Neuronal stem cell (in vitro differentiated cells): ENCODE data around the gene C1orf35.

Experiments
- DNase-seq: peaks from one replicate; pipeline ENCODE4 v3.0.0-alpha.2; 2013; ENCODE audit warnings: low spot score
- H2AFZ ChIP-seq: one replicate; pipeline ENCODE4 v1.6.1; 2013; ENCODE audit warnings: mild to moderate bottlenecking, low read length, inconsistent platforms
- H2AK5ac ChIP-seq: 2 replicates; pipeline ENCODE4 v1.6.1; 2013; ENCODE audit warnings: low read depth, mild to moderate bottlenecking, inconsistent platforms, low read length, moderate library complexity, mixed read lengths
- H2BK120ac ChIP-seq: 2 replicates; pipeline ENCODE4 v1.6.1; 2013; ENCODE audit warnings: low read depth, mild to moderate bottlenecking, inconsistent platforms, low read length, moderate library complexity, mixed read lengths
- H2BK12ac ChIP-seq: one replicate; pipeline ENCODE4 v1.6.1; 2013; ENCODE audit warnings: low read length, inconsistent platforms
- H2BK15ac ChIP-seq: 2 replicates; pipeline ENCODE4 v1.6.1; 2013; ENCODE audit warnings: mild to moderate bottlenecking, low read length, inconsistent platforms, mixed read lengths
- H2BK5ac ChIP-seq: one replicate; pipeline ENCODE4 v1.6.1; 2013; ENCODE audit warnings: inconsistent platforms, mild to moderate bottlenecking, low read length, moderate library complexity
- H3K14ac ChIP-seq: one replicate; pipeline ENCODE4 v1.6.1; 2013; ENCODE audit warnings: low read length, inconsistent platforms
- H3K18ac ChIP-seq: 2 replicates; pipeline ENCODE4 v1.6.1; 2013; ENCODE audit warnings: low read length, inconsistent platforms
- H3K23ac ChIP-seq: 2 replicates; pipeline ENCODE4 v1.6.1; 2013; ENCODE audit warnings: low read depth, mild to moderate bottlenecking, mixed read lengths, low read length, inconsistent platforms; ENCODE audit not compliant: poor library complexity
- H3K27ac ChIP-seq: replicated peaks from 3 replicates; pipeline ENCODE4 v1.5.1; 2013; ENCODE audit warnings: low read length, inconsistent platforms
- H3K27me3 ChIP-seq, 3 experiments: 2 replicates each; pipeline ENCODE4 v1.6.1; 2013; ENCODE audit warnings: low read length in 3 of 3, mild to moderate bottlenecking in 2 of 3, inconsistent platforms in 1 of 3, low read depth in 1 of 3, mixed read lengths in 1 of 3, moderate library complexity in 1 of 3; ENCODE audit not compliant: control insufficient read depth in 3 of 3, insufficient read depth in 3 of 3
- H3K36me3 ChIP-seq, 2 donors: replicated peaks in 1 of 2; 2 replicates each; pipeline ENCODE4 v1.6.1; 2013; ENCODE audit warnings: low read length in 2 of 2; ENCODE audit not compliant: control insufficient read depth in 2 of 2, insufficient read depth in 2 of 2
- H3K4ac ChIP-seq: 2 replicates; pipeline ENCODE4 v1.6.1; 2013; ENCODE audit warnings: inconsistent platforms, mild to moderate bottlenecking, low read length, moderate library complexity
- H3K4me1 ChIP-seq, 2 donors: 1 replicate in 1 of 2; 2 replicates in 1 of 2; pipeline ENCODE4 v1.6.1; 2013; ENCODE audit warnings: low read length in 2 of 2, low read depth in 1 of 2; ENCODE audit not compliant: control insufficient read depth in 2 of 2, insufficient read depth in 1 of 2
- H3K4me2 ChIP-seq: one replicate; pipeline ENCODE4 v1.6.1; 2013; ENCODE audit warnings: mild to moderate bottlenecking, low read length, inconsistent platforms; ENCODE audit not compliant: insufficient read depth, poor library complexity, severe bottlenecking
- H3K4me3 ChIP-seq, 2 donors: 2 replicates each; pipeline ENCODE4 v1.5.1; 2013; ENCODE audit warnings: low read length in 2 of 2, mild to moderate bottlenecking in 2 of 2, inconsistent platforms in 1 of 2, moderate library complexity in 1 of 2
- H3K79me1 ChIP-seq: one replicate; pipeline ENCODE4 v1.6.1; 2013; ENCODE audit warnings: low read depth, mild to moderate bottlenecking, inconsistent platforms, low read length, moderate library complexity
- H3K9ac ChIP-seq: one replicate; pipeline ENCODE4 v1.6.1; 2013; ENCODE audit warnings: mild to moderate bottlenecking, low read depth, low read length, inconsistent platforms; ENCODE audit not compliant: poor library complexity
- H3K9me3 ChIP-seq, 2 donors: replicated peaks in 1 of 2; 2 replicates each; pipeline versions ENCODE3 to v1.6.1; 2013; ENCODE audit warnings: low read length in 2 of 2, mild to moderate bottlenecking in 2 of 2, inconsistent platforms in 1 of 2, low read depth in 1 of 2, mixed read lengths in 1 of 2, moderate library complexity in 1 of 2; ENCODE audit not compliant: control insufficient read depth in 2 of 2, insufficient read depth in 1 of 2
- H4K8ac ChIP-seq: one replicate; pipeline ENCODE4 v1.6.1; 2013; ENCODE audit warnings: low read depth, mild to moderate bottlenecking, inconsistent platforms, low read length, moderate library complexity
- H4K91ac ChIP-seq: one replicate; pipeline ENCODE4 v1.6.1; 2013; ENCODE audit warnings: low read length, low read depth, mild to moderate bottlenecking, inconsistent platforms; ENCODE audit not compliant: poor library complexity
- WGBS, 2 donors: extraction: QIAGEN DNeasy Blood & Tissue Kit; methylation state at CpG; one replicate each; pipeline ENCODE4 v1.1.7; 2013; ENCODE audit warnings: missing lambda C conversion rate in 2 of 2, mixed read lengths in 1 of 2; ENCODE audit not compliant: insufficient read length in 2 of 2, insufficient replicate concordance in 1 of 2; ENCODE audit errors: extremely low coverage in 2 of 2; 5-methylcytosine and 5-hydroxymethylcytosine counted together

Gene C1orf35

GRCh38 chr1:228081578-228082213, 21.4 kb downstream of the C1orf35 start:
- H3K14ac ChIP-seq = peak overlapping the region; percentile 50
- H3K4me1 ChIP-seq = peaks cover 17 to 24% of the 10 kb centered on the region in 2 donors
- peak overlapping the region; percentile 90 for H3K23ac ChIP-seq
- H2BK15ac ChIP-seq = peak overlapping the region; percentile 33
- H3K4ac ChIP-seq = no peak overlapping the region
- H3K4me2 ChIP-seq = peak overlapping the region; percentile 99
- peaks cover 21% of the 10 kb centered on the region for H3K79me1 ChIP-seq
- H3K9ac ChIP-seq = peak overlapping the region; percentile 89
- no peak overlapping the region for H4K8ac ChIP-seq
- H3K4me3 ChIP-seq = peak overlapping the region; percentile 91 to 99
- peak overlapping the region; percentile 93 for H2BK5ac ChIP-seq
- no CpG with 5 or more reads among the region's 31 CpGs for WGBS, 2 donors
- H3K27me3 ChIP-seq = no peaks in the 10 kb centered on the region
- peak overlapping the region; percentile 91 for H2AFZ ChIP-seq
- H2BK120ac ChIP-seq = no peak overlapping the region
- peak overlapping the region; percentile 52 for H2BK12ac ChIP-seq
- peak overlapping the region; percentile 95 for H3K18ac ChIP-seq
- H2AK5ac ChIP-seq = peak overlapping the region; percentile 95
- H3K27ac ChIP-seq = peak overlapping the region; percentile 78
- peaks cover 4 to 22% of the 10 kb centered on the region in 2 donors for H3K36me3 ChIP-seq
- H4K91ac ChIP-seq = peak overlapping the region; percentile 25
- peak; percentile 40 for DNase-seq
- no peaks in the 10 kb centered on the region for H3K9me3 ChIP-seq

GRCh38 chr1:228081144-228081543, 22.0 kb downstream of the C1orf35 start:
- Histone ChIP-seq H3K4me3 (peak overlapping the region in 1 of 2 donors; percentile 99), H3K14ac (no peak overlapping the region), H3K4me1 (peaks cover 17 to 24% of the 10 kb centered on the region in 2 donors), H2BK12ac (no peak overlapping the region), H3K4me2 (peak overlapping the region; percentile 99), H3K18ac (no peak overlapping the region), H3K9me3 (no peaks in the 10 kb centered on the region), H3K23ac (peak overlapping the region; percentile 11), H2AK5ac (peak overlapping the region; percentile 95), H3K36me3 (peaks cover 4 to 19% of the 10 kb centered on the region in 2 donors), H2BK5ac (peak overlapping the region; percentile 93), H3K27me3 (no peaks in the 10 kb centered on the region), H3K4ac (no peak overlapping the region), H2BK15ac (no peak overlapping the region), H3K27ac (peak overlapping the region; percentile 5), H2BK120ac (no peak overlapping the region), H2AFZ (peak overlapping the region; percentile 91), H3K79me1 (peaks cover 21% of the 10 kb centered on the region), H3K9ac (peak overlapping the region; percentile 26), H4K8ac (no peak overlapping the region), H4K91ac (no peak overlapping the region)
- no CpG with 5 or more reads among the region's 7 CpGs for WGBS, 2 donors
- no peak for DNase-seq

- Histone ChIP-seq H3K79me1 (peaks cover 16% of the 10 kb centered on the region), H3K36me3 (peaks cover 2 to 6% of the 10 kb centered on the region in 2 donors), H2AK5ac (no peak overlapping the region), H3K4ac (no peak overlapping the region), H3K18ac (no peak overlapping the region), H4K8ac (no peak overlapping the region), H2BK120ac (no peak overlapping the region), H3K4me3 (no peak overlapping the region), H3K27me3 (peaks cover 0 to 4% (median 3%) of the 10 kb centered on the region in 3 experiments), H2AFZ (no peak overlapping the region), H3K23ac (no peak overlapping the region), H3K4me2 (no peak overlapping the region), H2BK12ac (no peak overlapping the region), H2BK15ac (no peak overlapping the region), H3K14ac (no peak overlapping the region), H3K4me1 (peaks cover 11 to 17% of the 10 kb centered on the region in 2 donors), H3K9ac (no peak overlapping the region), H2BK5ac (no peak overlapping the region), H3K27ac (no peak overlapping the region), H3K9me3 (no peaks in the 10 kb centered on the region), H4K91ac (no peak overlapping the region)
- WGBS, 2 donors = no CpG with 5 or more reads among the region's 7 CpGs
- no peak for DNase-seq
Observed at GRCh38 chr1:228079601-228080263, 23.4 kb downstream of the C1orf35 start.

GRCh38 chr1:228079013-228079412, 24.1 kb downstream of the C1orf35 start:
- Histone ChIP-seq H3K27me3 (peaks cover 0 to 4% (median 3%) of the 10 kb centered on the region in 3 experiments), H4K91ac (no peak overlapping the region), H3K4me1 (peaks cover 4 to 15% of the 10 kb centered on the region in 2 donors), H4K8ac (no peak overlapping the region), H3K18ac (no peak overlapping the region), H2BK15ac (no peak overlapping the region), H3K36me3 (no peaks in the 10 kb centered on the region), H2BK5ac (no peak overlapping the region), H3K9me3 (no peaks in the 10 kb centered on the region), H2BK120ac (no peak overlapping the region), H3K9ac (peak overlapping the region; percentile 25), H3K4ac (no peak overlapping the region), H2AK5ac (no peak overlapping the region), H3K79me1 (peaks cover 13% of the 10 kb centered on the region), H3K23ac (no peak overlapping the region), H3K27ac (no peak overlapping the region), H3K4me3 (no peak overlapping the region), H2BK12ac (no peak overlapping the region), H3K14ac (no peak overlapping the region), H3K4me2 (no peak overlapping the region), H2AFZ (no peak overlapping the region)
- DNase-seq = no peak
- WGBS, 2 donors = no CpG with 5 or more reads among the region's 7 CpGs
